ENCODE data around the gene OR6C75.
"Not testable (repeated sequence)": the region's sequence is repeated elsewhere in the genome, so short reads cannot be mapped to it uniquely, and the experiment has no call there.

The OR6C75 gene

DNA sequence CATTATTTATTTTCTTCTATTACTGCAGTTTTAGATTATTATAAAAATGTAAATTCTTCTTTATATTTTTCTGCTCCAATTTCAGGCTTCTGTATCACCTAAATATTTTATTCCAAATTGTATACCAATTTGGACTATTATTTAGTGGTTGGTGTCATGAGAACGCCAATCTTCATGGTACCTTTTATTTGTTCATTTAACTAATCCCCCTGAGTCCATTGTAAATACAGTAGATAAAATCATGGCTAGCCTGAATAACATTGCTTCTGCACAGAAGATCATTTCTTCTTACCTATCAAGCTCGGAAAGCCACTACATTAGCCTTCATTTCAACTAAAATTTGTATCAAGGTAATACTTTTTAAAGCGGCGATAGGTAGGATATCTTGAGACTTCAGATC is at the start of gene OR6C75:
Gene OR6C75 (plus strand): TSS at position 301 of the 400 bp plus-strand sequence. CDS start 2,136 bp downstream, outside the sequence.
- TF ChIP-seq, protein P1, sequence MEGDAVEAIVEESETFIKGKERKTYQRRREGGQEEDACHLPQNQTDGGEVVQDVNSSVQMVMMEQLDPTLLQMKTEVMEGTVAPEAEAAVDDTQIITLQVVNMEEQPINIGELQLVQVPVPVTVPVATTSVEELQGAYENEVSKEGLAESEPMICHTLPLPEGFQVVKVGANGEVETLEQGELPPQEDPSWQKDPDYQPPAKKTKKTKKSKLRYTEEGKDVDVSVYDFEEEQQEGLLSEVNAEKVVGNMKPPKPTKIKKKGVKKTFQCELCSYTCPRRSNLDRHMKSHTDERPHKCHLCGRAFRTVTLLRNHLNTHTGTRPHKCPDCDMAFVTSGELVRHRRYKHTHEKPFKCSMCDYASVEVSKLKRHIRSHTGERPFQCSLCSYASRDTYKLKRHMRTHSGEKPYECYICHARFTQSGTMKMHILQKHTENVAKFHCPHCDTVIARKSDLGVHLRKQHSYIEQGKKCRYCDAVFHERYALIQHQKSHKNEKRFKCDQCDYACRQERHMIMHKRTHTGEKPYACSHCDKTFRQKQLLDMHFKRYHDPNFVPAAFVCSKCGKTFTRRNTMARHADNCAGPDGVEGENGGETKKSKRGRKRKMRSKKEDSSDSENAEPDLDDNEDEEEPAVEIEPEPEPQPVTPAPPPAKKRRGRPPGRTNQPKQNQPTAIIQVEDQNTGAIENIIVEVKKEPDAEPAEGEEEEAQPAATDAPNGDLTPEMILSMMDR (IDR thresholded peaks at IDR 0.05; ENCODE audit: insufficient read depth, low read length, poor library complexity, severe bottlenecking): no peak
- no peaks in the 10 kb centered on the region for H3K36me3 ChIP-seq (ENCODE audit: control insufficient read depth, insufficient read depth, low read length)
- H3K27me3 ChIP-seq (replicated peaks; ENCODE audit: control insufficient read depth, insufficient read depth, low read length): no peaks in the 10 kb centered on the region
- H3K4me3 ChIP-seq (replicated peaks; ENCODE audit: low read depth, low read length): no peak within 1 kb of the TSS
- DNase-seq (ENCODE audit: extremely low read depth, insufficient read length): no peak

DNA sequence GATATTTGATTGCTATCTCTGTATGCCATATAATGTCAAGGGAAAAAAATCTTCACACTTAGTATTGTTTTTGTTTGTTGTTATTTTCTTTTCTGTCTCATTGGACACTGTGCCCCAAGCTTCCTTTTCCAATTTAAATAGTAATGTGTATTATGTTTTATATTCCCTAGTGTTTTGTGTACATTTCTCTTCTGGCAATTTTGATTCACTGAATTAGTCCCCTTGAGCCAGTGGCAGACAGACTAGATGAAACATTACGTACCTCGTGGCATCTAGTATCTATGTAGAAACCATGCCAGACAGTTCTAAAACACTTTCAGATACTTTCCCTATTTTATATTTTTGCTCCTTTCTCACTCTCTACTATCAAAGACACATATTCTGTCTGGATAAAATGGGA is 48.7 kb upstream of the OR6C75 start, which contains the start of gene OR6C1:
Gene OR6C1 (plus strand): TSS at position 301 of the 400 bp plus-strand sequence. CDS start 6,257 bp downstream, outside the sequence.
- no peak within 1 kb of the TSS for H3K4me3 ChIP-seq (replicated peaks; ENCODE audit: low read depth, low read length)
- TF ChIP-seq, protein P1 (IDR thresholded peaks at IDR 0.05; ENCODE audit: insufficient read depth, low read length, poor library complexity, severe bottlenecking): no peak
- no peaks in the 10 kb centered on the region for H3K36me3 ChIP-seq (ENCODE audit: control insufficient read depth, insufficient read depth, low read length)
- H3K27me3 ChIP-seq (replicated peaks; ENCODE audit: control insufficient read depth, insufficient read depth, low read length): no peaks in the 10 kb centered on the region
- no peak for DNase-seq (ENCODE audit: extremely low read depth, insufficient read length)

DNA sequence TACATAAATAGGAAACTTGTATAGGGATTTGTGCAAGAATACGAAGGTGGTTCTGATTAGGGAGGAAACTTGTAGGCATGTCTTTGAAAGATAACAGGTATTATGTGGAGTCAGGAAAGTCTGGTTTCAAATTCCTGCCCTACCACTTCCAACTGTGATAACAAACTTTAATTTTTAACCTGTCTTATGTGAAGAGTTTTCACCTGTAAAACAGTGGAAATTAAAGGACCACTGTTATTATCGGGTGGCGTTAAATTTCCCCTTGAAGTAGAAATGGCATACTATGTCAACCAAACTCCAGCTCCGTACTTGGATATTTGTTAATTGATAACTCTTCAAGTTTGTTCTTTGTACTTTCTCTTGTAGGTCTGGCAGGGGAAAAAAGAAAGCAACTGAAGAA is 42.6 kb upstream of the OR6C75 start:
- Histone ChIP-seq H3K36me3 (ENCODE audit: control insufficient read depth, insufficient read depth, low read length) (no peaks in the 10 kb centered on the region), H3K27me3 (replicated peaks; ENCODE audit: control insufficient read depth, insufficient read depth, low read length) (no peaks in the 10 kb centered on the region), H3K4me3 (replicated peaks; ENCODE audit: low read depth, low read length) (no peak overlapping the region)
- no peak for DNase-seq (ENCODE audit: extremely low read depth, insufficient read length)
- TF ChIP-seq, protein P1 (IDR thresholded peaks at IDR 0.05; ENCODE audit: insufficient read depth, low read length, poor library complexity, severe bottlenecking): no peak

DNA sequence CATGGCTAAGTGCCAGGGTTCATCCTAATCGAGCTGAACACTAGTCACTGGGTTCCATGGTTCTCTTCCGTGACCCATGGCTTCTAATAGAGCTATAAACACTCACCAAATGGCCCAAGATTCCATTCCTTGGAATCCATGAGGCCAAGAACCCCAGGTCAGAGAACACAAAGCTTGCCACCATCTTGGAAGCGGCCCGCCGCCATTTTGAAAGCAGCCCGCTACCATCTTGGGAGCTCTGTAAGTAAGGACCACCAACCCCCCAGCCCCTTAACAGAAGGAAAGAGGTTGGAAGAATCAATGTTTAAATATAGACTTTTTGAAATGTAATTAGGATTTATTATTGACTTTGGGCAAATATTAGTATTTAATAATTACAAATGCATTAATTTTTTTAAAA is 37.0 kb upstream of the OR6C75 start:
- H3K36me3 ChIP-seq (ENCODE audit: control insufficient read depth, insufficient read depth, low read length); DNase-seq (ENCODE audit: extremely low read depth, insufficient read length); H3K4me3 ChIP-seq (replicated peaks; ENCODE audit: low read depth, low read length); H3K27me3 ChIP-seq (replicated peaks; ENCODE audit: control insufficient read depth, insufficient read depth, low read length): not testable (repeated sequence)

DNA sequence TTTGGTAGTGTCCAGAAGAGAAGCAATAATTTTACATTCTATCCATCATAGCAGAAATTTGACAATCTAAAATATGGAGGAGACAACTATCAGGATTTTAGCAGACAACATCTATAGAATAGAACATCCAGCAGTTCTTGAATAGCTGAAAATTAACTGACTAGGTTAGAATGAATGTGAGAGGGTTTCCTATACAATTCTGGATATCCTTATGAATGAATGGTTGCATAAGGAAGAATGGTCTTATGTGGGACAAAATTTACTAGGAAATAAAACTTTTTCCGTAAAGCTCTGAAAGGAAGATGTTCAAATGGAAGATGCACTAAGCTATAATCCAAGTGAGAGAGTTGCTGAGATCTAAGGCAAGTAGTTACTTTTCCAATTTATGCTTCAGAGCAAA is 32.3 kb upstream of the OR6C75 start, which contains the start of gene OR6C3:
Gene OR6C3 (plus strand): TSS at position 301 of the 400 bp plus-strand sequence. CDS start 955 bp downstream, outside the sequence.
- no peak within 1 kb of the TSS for H3K4me3 ChIP-seq (replicated peaks; ENCODE audit: low read depth, low read length)
- H3K36me3 ChIP-seq (ENCODE audit: control insufficient read depth, insufficient read depth, low read length): no peaks in the 10 kb centered on the region
- H3K27me3 ChIP-seq (replicated peaks; ENCODE audit: control insufficient read depth, insufficient read depth, low read length): no peaks in the 10 kb centered on the region
- TF ChIP-seq, protein P1 (IDR thresholded peaks at IDR 0.05; ENCODE audit: insufficient read depth, low read length, poor library complexity, severe bottlenecking): no peak
- no peak for DNase-seq (ENCODE audit: extremely low read depth, insufficient read length)

DNA sequence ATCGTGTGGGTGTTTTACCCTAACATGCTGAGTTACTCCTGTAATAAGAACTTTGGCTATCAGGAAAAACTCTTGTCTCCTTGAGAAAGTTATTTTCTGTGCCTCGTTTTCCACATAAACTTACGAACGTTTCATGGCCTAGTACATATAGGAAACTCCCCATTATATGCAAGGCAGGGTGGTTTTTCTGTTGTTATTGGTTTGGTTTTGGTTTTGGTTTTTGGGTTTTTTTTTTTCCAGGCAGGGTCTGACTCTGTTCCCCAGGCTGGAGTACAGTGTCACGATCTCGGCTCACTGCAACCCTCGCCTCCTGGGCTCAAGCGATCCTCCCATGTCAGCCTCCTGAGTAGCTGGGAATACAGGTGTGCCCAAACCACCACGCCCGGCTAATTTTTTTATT is 26.8 kb upstream of the OR6C75 start:
- DNase-seq (ENCODE audit: extremely low read depth, insufficient read length): no peak
- Histone ChIP-seq H3K27me3 (replicated peaks; ENCODE audit: control insufficient read depth, insufficient read depth, low read length) (no peaks in the 10 kb centered on the region), H3K36me3 (ENCODE audit: control insufficient read depth, insufficient read depth, low read length) (no peaks in the 10 kb centered on the region), H3K4me3 (replicated peaks; ENCODE audit: low read depth, low read length) (no peak overlapping the region)
- TF ChIP-seq, protein P1 (IDR thresholded peaks at IDR 0.05; ENCODE audit: insufficient read depth, low read length, poor library complexity, severe bottlenecking): no peak

DNA sequence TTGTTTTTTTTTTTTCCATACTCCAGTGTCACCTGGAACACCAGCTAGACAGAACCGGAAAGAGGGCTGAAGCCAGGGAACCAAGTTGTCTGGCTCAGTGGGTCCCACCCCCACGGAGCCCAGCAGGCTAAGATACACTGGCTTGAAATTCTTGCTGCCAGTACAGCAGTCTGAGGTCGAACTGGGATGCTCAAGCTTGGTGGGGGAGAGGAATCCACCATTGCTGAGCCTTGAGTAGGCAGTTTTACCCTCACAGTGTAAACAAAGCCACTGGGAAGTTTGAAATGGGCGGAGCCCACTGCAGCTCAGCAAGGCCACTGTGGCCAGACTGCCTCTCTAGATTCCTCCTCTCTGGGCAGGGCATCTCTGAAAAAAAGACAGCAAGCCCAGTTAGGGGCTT is 7.4 kb upstream of the OR6C75 start:
- not testable (repeated sequence) for H3K4me3 ChIP-seq (replicated peaks; ENCODE audit: low read depth, low read length); DNase-seq (ENCODE audit: extremely low read depth, insufficient read length); H3K27me3 ChIP-seq (replicated peaks; ENCODE audit: control insufficient read depth, insufficient read depth, low read length); H3K36me3 ChIP-seq (ENCODE audit: control insufficient read depth, insufficient read depth, low read length)

All from GM06990 (cell line).